ENCODE results near the gene BAIAP2L1.
A peak's percentile ranks its signal among the peaks of the same experiment; 100 is the strongest.
"Not testable (repeated sequence)": the region's sequence is repeated elsewhere in the genome, so short reads cannot be mapped to it uniquely, and the experiment has no call there.

BAIAP2L1 gene, protein sequence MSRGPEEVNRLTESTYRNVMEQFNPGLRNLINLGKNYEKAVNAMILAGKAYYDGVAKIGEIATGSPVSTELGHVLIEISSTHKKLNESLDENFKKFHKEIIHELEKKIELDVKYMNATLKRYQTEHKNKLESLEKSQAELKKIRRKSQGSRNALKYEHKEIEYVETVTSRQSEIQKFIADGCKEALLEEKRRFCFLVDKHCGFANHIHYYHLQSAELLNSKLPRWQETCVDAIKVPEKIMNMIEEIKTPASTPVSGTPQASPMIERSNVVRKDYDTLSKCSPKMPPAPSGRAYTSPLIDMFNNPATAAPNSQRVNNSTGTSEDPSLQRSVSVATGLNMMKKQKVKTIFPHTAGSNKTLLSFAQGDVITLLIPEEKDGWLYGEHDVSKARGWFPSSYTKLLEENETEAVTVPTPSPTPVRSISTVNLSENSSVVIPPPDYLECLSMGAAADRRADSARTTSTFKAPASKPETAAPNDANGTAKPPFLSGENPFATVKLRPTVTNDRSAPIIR

DNA sequence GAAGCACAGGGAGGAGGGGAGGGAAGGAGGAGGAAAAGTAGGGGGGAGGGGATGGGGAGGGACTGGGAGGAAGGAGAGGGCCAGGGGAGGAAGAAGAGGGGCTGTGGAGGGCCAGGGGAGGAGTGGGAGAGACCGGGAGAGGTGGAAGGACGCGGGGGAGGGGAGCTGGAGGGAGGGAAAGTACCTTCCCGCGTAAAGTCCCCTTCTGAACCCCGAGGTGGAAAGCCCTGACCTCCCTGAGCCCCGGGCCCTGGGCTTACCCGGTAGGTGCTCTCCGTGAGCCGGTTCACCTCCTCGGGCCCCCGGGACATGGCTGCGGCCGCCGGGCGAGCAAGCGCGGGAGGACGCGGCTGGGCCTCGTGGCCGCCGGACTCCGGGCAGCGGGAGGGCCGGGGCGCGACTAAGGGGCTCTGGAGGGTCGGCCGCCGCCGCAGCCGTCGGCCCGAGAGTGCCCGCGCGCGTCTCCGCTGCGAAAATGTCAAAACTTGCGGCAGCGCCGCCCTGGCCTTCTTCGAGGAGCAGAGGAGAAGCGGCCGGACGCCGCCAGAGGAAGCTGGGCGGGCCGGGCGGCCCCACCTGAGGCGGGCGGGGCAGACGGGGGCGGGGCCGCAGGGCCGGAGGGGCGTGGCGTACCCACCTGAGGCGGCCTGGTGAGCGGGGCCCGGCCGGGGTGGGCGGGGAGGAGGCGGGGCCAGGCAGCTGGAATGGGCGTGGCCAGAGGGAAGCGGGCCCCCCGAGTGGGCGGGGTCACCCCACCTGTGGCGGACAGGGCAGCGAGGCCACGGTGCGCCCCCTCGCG is at the start of gene BAIAP2L1:
BAIAP2L1 (minus strand) TSS at position 549 of the 799 bp plus-strand sequence; CDS start at position 311, 238 bp downstream.
- DNase-seq (ENCODE audit: low spot score): peak; percentile 99

DNA sequence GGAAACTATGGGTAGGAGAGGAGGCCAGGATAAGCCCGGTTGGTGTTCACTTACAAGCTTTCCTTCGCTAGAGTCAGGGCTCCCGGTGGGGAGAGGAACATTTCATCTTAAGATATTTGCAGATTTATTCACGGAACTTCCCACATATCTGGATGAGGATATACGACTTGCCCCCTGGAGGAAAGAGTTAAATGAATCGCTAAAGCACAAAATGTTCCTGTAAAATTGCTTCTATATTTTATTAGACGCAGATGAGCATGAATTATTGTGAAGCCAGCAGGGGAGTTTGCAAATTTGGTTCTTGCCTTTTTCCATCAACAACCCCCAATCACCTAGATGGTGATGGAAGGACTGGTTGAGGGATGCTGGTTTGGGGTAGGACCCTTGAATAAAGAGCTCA is 47.9 kb upstream of the BAIAP2L1 start:
- no peak for DNase-seq (ENCODE audit: low spot score)

DNA sequence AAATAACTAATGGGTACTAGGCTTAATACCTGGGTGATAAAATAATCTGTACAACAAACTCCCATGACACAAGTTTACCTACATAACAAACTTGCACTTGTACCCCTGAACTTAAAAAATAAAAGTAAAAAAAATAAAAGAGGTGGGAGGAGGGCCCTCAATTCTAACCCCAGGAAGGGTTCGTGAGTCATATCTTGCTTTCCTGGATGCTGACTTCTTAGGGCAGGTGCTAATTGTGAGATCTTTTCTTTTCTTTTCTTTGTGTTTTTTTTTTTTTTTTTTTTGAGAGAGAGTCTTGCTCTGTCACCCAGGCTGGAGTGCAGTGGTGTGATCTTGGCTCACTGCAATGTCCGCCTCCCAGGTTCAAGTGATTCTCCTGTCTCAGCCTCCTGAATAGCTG is 40.1 kb upstream of the BAIAP2L1 start:
- DNase-seq (ENCODE audit: low spot score): not testable (repeated sequence)

DNA sequence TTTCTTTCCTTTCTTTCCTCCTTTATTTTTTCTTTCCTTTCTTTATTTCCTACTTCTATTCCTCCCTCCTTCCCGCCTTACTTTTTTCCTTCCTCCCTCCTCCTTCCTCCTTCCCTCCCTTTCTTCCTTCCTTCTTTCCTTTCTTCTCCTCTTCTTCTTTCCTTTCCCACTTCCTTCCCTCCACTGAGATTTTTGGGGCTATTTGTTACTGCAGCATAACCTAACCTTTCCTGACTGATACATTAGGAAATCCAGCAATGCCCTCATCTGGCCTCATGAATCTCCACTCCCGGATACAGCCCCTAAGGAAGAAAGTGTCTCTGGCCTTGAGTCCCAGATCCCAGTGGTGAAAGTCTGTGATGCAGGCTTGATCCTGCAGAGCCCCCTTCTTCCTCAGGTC is 38.6 kb upstream of the BAIAP2L1 start:
- DNase-seq (ENCODE audit: low spot score): no peak

DNA sequence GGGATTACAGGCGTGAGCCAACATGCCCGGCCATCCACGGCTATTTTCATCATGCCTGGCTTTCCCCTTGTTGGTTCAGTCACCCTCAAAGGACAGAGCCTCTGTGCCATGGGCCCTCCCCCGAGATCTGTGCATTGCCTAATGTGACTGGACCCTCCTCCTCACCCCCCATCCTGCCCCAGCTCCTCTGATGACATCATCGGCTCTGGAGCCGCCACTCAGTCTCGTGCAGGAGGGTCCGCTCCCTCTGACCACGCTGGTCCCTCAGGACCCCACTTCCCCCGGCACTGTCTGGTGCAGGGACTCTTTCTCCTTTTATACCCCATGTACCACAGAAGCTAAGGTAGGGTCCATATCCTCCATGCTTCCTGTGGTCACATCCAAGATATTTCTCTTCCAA is 33.2 kb upstream of the BAIAP2L1 start:
- DNase-seq (ENCODE audit: low spot score): no peak

DNA sequence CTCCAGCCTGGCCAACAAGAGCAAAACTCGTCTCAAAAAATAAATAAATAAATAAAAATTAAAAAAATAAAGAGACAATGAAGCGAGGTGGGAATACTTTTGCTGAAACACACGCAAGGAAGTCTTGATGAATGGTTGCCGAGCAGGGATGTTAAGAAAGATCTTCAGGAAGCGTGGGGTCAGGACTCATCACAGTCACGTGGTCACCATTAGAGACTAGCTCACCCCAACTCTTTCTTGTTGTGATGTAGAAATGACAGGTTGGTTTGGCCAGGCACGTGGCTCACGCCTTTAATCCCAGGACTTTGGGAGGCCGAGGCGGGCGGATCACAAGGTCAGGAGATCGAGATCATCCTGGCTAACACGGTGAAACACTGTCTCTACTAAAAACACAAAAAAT is 28.9 kb upstream of the BAIAP2L1 start:
- DNase-seq (ENCODE audit: low spot score): no peak

DNA sequence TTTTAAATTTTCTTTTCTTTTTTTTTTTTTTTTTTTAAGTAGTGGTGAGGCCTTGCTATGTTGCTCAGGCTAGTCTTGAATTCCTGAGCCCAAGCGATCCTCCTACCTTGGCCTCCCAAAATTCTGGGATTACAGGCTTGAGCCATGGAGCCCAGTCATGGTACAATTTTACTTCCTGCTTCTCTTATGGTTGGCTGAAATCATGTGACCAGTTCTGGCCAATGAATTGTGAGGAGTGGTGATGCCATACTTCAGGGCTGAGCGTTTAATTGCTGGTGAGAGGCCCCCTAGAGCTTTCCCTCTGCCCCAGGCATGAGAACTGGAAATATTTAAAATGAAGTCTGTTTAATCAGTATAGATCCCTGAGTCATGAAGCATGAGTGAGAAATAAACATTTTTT is 22.2 kb upstream of the BAIAP2L1 start:
- DNase-seq (ENCODE audit: low spot score): no peak

DNA sequence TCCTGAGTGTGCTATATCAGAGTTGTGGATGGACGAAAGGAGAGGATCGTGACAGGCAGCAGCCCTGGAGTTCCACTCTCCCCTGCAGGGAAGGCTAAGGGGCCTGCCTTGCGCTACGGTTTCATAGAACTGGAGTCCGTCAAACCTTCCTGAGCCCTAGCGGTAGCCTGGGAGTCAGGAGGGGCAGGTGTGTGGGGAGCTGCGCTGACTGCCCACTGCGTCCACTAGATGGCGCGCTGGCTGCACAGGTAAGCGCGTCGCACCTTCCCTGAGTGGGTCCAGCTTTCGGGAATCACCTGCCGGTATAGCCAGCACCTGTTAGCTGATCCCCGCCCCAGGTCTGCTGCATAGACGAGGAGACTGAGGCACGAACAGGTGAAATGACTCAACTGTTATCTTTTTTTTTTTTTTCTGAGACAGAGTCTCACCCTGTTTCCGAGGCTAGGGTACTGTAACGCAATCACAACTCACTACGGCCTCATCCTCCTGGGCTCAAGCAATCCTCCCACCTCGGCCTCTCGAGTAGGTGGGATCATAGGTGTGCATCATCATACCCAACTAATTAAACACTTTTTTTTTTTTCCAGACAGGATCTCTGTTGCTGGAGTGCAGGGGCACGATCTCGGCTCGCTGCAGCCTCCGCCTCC is 20.2 kb upstream of the BAIAP2L1 start:
- DNase-seq (ENCODE audit: low spot score): peak; percentile 93

DNA sequence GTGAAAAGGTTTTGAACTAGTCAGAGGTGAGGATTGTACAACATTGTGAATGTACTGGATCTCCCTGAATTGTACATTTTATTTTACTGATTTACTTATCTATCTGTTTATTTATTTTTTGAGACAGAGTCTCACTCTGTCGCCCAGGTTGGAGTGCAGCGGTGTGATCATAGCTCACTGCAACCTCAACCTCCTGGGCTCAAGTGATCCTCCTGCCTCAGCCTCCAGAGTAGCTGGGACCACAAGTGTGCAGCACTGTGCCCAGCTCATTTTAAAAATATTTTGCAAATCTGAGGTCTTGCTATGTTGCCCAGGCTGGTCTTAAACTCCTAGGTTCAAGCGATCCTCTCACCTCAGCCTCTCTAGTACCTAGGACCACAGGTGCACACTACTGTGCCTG is 19.1 kb upstream of the BAIAP2L1 start:
- not testable (repeated sequence) for DNase-seq (ENCODE audit: low spot score)

DNA sequence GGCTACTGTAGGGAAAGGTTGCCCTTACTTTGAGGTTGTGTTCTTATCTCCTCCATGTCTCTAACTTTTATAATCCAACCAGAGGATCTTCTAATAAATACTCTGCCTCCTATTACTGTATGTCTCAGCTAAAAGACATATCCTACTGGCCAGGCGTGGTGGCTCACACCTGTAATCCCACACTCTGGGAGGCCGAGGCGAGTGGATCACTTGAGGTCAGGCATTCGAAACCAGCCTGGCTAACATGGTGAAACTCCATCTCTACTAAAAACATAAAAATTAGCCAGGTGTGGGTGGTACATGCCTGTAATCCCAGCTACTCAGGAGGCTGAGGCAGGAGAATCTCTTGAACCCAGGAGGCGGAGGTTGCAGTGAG is 18.4 kb upstream of the BAIAP2L1 start:
- not testable (repeated sequence) for DNase-seq (ENCODE audit: low spot score)

DNA sequence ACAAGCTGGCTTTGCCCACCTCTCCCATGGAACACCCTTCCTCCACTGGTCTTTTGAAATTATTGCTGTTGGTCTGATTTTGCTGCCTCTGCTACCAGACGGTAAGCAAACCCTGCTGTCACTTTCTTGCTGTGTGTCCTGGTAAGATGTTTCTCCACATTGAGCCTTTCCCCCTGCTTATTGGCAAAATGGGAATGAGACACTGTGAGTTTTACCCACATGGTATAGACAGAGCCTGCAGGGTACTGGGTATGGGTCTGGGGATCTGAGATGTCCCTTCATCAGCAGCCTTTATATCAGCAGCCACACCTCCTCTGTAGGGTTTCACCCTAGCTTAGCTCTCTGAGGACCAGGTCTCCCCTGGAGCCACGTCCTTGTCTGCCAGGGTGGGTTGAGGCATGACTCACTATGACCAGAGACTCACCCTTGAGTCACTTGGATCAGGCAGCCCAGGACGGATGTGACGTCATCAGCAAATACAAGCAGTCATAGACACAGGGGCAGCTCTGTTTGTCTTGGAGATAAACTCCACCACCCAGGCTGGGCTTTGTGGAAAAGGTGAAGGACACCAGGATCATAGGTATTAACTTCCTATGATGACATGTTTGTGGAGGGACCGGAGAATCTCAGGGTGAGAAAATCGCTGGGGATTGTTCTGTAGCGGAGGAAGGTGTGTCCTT is 17.9 kb upstream of the BAIAP2L1 start:
- DNase-seq (ENCODE audit: low spot score): peak; percentile 99

DNA sequence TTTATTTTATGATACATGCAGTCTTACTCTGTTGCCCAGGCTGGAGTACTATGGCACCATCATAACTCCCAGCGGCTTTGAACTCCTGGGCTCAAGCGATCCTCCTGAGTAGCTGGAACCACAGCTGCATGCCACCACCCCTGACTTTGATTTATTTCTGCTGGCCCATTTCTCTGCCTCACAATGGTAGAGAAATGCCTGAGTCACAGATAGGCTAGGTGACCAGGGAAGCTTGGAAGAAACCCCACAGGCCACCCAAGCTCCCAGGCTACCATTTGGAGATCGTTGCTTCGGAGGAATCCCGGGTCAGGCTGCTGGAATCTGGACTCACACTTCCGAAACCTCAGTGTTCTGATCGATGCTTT is 17.4 kb upstream of the BAIAP2L1 start:
- no peak for DNase-seq (ENCODE audit: low spot score)

DNA sequence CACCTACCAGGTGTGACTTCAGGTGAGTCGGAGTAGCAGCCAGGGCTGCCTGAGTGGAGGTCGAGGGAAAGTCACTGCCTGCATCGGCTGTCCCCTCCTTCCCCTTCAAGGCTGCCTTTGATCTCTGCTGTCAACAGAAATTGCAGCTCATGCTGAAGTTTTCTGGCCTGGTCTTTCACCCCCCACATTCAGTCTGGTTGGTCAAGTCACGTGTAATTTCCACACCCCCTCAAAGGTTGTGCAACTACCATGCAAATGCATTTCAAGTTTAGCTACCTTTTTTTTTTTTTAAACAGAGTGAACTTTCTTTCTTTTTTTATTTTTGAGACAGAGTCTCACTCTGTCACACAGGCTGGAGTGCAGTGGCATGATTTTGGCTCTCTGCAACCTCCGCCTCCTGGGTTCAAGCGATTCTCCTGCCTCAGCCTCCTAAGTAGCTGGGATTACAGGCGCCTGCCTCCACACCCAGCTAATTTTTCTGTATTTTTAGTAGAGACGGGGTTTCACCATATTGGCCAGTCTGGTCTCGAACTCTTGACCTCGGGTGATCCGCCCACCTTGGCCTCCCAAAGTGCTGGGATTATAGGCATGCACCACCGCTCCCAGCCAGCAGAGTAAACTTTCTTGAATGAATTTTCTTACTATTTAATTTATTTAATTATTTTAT is 16.8 kb upstream of the BAIAP2L1 start:
- DNase-seq (ENCODE audit: low spot score): peak; percentile 39

DNA sequence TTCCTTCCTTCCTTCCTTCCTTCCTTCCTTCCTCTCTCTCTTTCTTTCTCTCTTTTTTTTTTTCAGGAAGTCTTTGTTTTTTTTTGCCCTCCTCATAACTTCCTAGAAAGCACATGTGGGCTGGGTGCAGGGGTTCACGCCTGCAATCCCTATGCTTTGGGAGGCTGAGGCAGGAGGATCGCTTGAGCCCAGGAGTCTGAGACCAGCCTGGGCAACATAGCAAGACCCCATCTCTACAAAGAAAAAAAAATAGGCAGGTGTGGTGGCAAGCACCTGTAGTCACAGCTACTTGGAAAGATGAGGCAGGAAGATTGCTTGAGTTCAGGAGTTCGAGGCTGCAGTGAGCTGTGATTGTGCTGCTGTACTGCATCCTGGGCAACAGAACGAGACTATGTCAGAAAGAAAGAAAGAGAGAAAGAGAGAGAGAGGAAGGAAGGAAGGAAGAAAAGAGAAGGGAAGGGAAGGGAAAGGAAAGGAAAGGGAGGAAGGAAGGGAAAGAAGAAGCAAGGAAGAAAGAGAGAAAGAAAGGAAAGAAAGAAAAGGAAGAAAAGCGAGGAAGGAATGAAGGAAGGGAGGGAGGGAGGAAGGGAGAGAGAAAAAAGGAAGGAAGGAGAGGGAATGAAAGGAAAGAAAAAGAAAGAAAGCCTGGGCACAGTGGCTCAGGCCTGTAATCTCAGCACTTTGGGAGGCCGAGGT is 13.5 kb upstream of the BAIAP2L1 start:
- no peak for DNase-seq (ENCODE audit: low spot score)

DNA sequence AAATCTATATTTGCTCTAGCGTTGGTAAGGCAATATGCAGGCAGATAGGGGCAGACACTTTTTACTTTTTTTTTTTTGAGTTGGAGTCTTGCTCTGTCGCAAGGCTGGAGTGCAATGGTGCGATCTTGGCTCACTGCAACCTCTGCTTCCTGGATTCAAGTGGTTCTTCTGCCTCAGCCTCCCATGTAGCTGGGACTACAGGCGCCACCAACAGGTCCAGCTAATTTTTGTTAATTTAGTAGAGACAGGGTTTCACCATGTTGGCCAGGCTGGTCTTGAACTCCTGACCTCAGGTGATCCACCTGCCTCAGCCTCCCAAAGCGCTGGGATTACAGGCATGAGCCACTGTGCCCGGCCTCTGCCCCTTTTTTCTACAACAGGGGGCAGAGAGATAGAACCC is 12.8 kb upstream of the BAIAP2L1 start:
- DNase-seq (ENCODE audit: low spot score): not testable (repeated sequence)

DNA sequence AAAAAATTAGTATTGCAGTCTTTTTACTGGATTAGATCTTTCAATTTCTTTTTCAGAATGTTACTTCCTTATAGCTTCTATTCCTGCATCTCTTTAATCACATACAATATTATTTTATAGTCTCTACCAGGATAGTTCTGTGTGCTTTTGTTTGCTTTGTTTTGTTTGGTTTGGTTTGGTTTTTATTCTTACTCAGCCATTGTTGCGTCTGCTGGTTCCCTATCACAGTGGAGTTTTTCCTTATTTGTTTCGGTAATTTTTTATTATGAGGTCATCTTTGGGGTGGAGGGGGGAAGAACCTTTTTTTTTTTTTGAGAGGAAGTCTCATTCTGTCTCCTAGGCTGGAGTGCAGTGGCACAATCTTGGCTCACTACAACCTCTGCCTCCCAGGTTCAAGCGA is 9.0 kb upstream of the BAIAP2L1 start:
- peak; percentile 39 for DNase-seq (ENCODE audit: low spot score)

DNA sequence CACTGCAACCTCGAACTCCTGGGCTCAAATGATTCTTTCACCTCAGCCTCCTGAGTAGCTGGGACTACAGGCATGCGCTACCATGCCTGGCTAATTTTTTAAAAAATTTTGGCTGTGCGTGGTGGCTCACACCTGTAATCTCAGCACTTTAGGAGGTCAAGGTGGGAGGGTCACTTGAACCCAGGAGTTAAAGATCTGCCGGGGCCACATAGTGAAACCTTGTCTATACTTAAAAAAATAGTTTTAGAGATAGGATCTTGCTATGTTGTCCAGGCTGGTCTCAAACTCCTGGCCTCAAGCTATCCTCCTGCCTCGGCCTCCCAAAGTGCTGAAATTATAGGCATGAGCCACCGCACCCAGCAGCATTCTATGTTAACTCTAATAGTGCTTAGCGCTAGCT is 7.3 kb upstream of the BAIAP2L1 start:
- DNase-seq (ENCODE audit: low spot score): not testable (repeated sequence)

DNA sequence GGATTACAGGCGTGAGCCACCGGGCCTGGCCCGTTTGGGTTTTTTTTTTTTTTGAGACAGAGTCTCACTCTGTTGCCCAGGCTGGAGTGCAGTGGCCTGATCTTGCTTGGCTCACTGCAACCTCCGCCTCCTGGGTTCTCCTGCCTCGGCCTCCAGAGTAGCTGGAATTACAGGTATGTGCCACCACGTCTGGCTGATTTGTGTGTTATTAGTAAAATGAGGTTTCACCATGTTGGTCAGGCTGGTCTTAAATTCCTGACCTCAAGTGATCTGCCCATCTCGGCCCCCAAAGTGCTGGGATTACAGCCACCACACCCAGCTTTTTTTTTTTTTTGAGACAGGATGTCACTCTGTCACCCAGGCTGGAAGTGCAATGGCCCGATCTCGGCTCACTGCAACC is 5.9 kb upstream of the BAIAP2L1 start:
- DNase-seq (ENCODE audit: low spot score): no peak

DNA sequence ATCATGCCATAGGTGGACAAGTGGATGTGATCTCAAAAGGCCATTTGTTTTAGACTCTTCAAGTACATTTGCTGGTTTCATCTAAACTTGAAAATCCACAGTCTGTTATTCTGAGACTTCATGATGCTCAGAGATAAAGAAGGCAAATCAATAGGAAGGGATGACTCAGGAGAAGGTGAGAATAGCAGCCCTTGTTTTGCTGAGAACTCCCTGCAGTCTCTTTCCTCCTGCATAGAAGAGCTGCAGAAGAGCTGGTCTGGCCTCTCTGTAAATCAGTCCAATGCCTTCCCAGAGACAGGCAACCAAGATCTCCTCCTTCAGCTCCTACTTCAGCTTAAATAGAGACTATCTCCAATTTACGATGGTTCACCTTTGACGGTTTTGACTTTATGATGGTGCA is 4.0 kb upstream of the BAIAP2L1 start:
- DNase-seq (ENCODE audit: low spot score): no peak

DNA sequence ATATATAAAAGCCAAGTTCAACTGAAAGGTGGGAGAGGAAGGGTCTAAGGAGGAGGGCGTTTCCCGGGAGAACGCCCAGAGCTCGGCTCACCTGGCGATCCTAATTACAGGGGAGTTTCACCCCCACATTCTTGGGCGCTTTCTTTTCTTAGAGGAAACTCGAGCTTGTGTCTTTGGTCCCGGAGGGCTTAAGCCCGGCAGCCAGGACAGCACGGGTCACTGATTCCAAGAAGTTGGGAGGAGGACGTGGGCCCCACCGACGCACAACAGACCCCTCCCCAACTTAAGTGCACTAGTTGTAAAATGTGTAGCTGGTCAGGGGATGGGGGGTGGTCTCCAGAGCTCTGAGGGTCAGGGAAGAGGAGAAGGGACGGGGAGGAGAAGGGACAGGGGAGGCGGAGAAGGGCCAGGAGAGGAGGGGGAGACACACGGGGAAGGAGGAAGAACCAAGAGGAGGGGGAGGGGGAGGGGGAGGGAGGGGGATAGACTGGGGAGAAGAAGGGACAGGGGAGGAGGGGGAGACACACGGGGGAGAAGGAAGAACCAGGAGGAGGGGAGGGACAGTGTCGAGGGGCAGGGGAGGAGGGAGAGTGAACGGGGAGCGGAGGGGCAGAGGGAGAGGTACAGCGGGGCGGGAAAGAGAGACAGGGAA is 874 bp downstream of the BAIAP2L1 start:
- no peak for DNase-seq (ENCODE audit: low spot score)

All from LoVo (cell line).